ENCODE results near the gene SHD. TPM values are rescaled to one million over a fixed set of nuclear protein-coding genes. Genes with fewer than 3 reads are reported as not detected.
"Not testable (repeated sequence)": the region's sequence is repeated elsewhere in the genome, so short reads cannot be mapped to it uniquely, and the experiment has no call there.

The SHD gene
- total and polyA plus RNA-seq, 2 donors (not counting 3 experiments of a cell fraction or from before 2014, with no cell fraction given): not detected

DNA sequence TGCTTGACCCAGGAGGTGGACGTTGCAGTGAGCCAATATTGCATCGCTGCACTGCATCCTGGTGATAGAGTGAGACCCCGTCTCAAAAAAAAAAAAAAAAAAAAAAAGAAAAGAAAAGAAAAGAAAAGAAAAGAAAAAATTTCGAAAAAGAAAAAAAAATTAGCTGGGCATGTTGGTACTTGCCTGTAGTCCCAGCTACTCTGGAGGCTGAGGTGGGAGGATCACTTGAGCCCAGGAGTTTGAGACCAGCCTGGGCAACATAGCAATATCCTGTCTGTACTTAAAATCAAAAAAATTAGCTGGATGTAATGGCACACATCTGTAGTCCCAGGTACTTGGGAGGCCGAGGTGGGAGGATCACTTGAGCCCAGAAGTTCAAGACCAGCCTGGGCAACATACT, 46.9 kb upstream of the SHD start:
- ChIA-PET POLR2A (interaction anchor here (0.7 kb wide), 1 partner anchor 111 kb away, joined by 3 read pairs; no protein-coding TSS in a partner anchor), CTCF (interaction anchor here (0.6 to 1.4 kb wide), 5 partner anchors 9 to 120 kb away, joined by 3 to 5 read pairs (median 3); no protein-coding TSS in a partner anchor)
- intact Hi-C loops (cut with micrococcal nuclease): not testable (repeated sequence)

DNA sequence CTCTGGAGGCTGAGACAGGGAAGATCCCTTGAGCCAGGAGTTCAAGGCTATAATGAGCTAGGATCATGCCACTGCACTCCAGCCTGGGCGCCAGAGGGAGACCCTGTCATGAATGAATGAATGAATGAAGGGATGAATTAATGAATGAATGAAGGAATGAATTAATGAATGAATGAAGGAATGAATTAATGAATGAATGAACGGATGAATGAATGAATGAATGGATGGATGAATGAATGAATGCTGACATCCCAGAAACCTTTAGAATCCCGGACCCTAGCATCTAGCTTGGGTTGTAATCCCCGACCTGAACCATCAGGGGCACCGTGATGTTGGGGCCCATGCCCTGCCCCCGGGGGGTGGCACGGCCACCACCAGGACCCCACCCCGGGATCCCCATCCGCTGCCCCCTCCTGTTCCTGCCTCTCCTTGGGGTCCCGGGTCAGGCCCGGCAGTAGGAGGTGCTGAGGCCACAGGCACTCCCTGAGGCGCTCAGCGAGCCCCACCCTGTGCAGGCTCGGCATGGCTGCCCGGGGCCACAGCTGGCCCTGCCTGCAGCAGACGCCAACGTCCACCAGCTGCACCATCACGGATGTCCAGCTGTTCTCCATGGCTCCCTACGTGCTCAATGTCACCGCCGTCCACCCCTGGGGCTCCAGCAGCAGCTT, 46.3 kb upstream of the SHD start:
- dilution Hi-C loops (cut with MboI; ENCODE audit: extremely low pct_ligation_motif_present, low sequenced_read_pairs) (no loop called here), intact Hi-C loops (cut with micrococcal nuclease) (loop anchor here (1.0 kb wide), 1 partner anchor 120 kb away; no protein-coding TSS in a partner anchor)
- H3K36me3 ChIP-seq (ENCODE audit: control insufficient read depth in 2 of 2, extremely low read depth in 1 of 2, insufficient read depth in 2 of 2, low read length in 2 of 2): no peaks in the 10 kb centered on the region
- no peak overlapping the region for H3K9ac ChIP-seq (replicated peaks; ENCODE audit: extremely low read depth, insufficient read depth, low read length)
- no peaks in the 10 kb centered on the region for H3K4me1 ChIP-seq (ENCODE audit: control insufficient read depth, extremely low read depth, insufficient read depth, low read length)
- no peak overlapping the region for H3K4me2 ChIP-seq (ENCODE audit: insufficient read depth, low read length)
- no peak overlapping the region for H3K27ac ChIP-seq (ENCODE audit: insufficient read depth, low read depth, low read length)
- BruUV-seq (replicated peaks): no TSS peak
- no peaks in the 10 kb centered on the region for H4K20me1 ChIP-seq (replicated peaks; ENCODE audit: control insufficient read depth, extremely low read depth, insufficient read depth, low read length)
- no peak for DNase-seq (ENCODE audit: low read depth, low spot score)
- no peak for FAIRE-seq
- no peaks in the 10 kb centered on the region for H3K79me2 ChIP-seq (ENCODE audit: control insufficient read depth, insufficient read depth, low read length)
- no peaks in the 10 kb centered on the region for H3K9me3 ChIP-seq (replicated peaks; ENCODE audit: control insufficient read depth, insufficient read depth, low read length)
- TF ChIP-seq GATA2 (IDR thresholded peaks at IDR 0.05; ENCODE audit: insufficient read depth, insufficient read length, low read depth, low read length): no peak
- no peak for TF ChIP-seq FOS (IDR thresholded peaks at IDR 0.05; ENCODE audit: borderline replicate concordance, insufficient read depth, low read length)
- H3K4me3 ChIP-seq (replicated peaks in 1 of 3; ENCODE audit: insufficient read depth in 1 of 3, low read depth in 1 of 3, low read length in 3 of 3): no peak overlapping the region
- H2AFZ ChIP-seq (ENCODE audit: low read depth, low read length): no peak overlapping the region
- CTCF ChIA-PET: interaction anchor here (0.6 to 1.4 kb wide), 9 partner anchors 8 to 120 kb away, joined by 3 to 5 read pairs (median 3); partner anchors contain the start of gene YJU2
- no peaks in the 10 kb centered on the region for H3K9me1 ChIP-seq (replicated peaks; ENCODE audit: control insufficient read depth, extremely low read depth, insufficient read depth, low read length)
- POLR2A ChIA-PET: interaction anchor here (0.7 kb wide), 1 partner anchor 110 kb away, joined by 3 read pairs; no protein-coding TSS in a partner anchor
- peaks cover 0 to 5% of the 10 kb centered on the region in 2 experiments for H3K27me3 ChIP-seq (ENCODE audit: control insufficient read depth in 2 of 2, insufficient read depth in 2 of 2, low read length in 2 of 2)

More for the DNA sequence above, 46.9 kb upstream of the SHD start:
- H3K36me3 ChIP-seq (ENCODE audit: control insufficient read depth in 2 of 2, extremely low read depth in 1 of 2, insufficient read depth in 2 of 2, low read length in 2 of 2); FAIRE-seq; H2AFZ ChIP-seq (ENCODE audit: low read depth, low read length); H3K4me2 ChIP-seq (ENCODE audit: insufficient read depth, low read length); BruUV-seq (replicated peaks); H3K9me1 ChIP-seq (replicated peaks; ENCODE audit: control insufficient read depth, extremely low read depth, insufficient read depth, low read length); H3K27ac ChIP-seq (ENCODE audit: insufficient read depth, low read depth, low read length); H3K27me3 ChIP-seq (ENCODE audit: control insufficient read depth in 2 of 2, insufficient read depth in 2 of 2, low read length in 2 of 2); H3K79me2 ChIP-seq (ENCODE audit: control insufficient read depth, insufficient read depth, low read length); H3K4me1 ChIP-seq (ENCODE audit: control insufficient read depth, extremely low read depth, insufficient read depth, low read length); H3K4me3 ChIP-seq (replicated peaks in 1 of 3; ENCODE audit: insufficient read depth in 1 of 3, low read depth in 1 of 3, low read length in 3 of 3); dilution Hi-C loops (cut with MboI; ENCODE audit: extremely low pct_ligation_motif_present, low sequenced_read_pairs); H3K9me3 ChIP-seq (replicated peaks; ENCODE audit: control insufficient read depth, insufficient read depth, low read length); H3K9ac ChIP-seq (replicated peaks; ENCODE audit: extremely low read depth, insufficient read depth, low read length); DNase-seq (ENCODE audit: low read depth, low spot score); H4K20me1 ChIP-seq (replicated peaks; ENCODE audit: control insufficient read depth, extremely low read depth, insufficient read depth, low read length): not testable (repeated sequence)
